Hindlimb muscle (tissue), 1 donor: ENCODE data around the gene NUDT22. TPM values are rescaled to one million over a fixed set of nuclear protein-coding genes. Genes with fewer than 3 reads are reported as not detected.
A peak's percentile ranks its signal among the peaks of the same experiment; 100 is the strongest.

Experiments
- DNase-seq: peaks from one replicate; pipeline ENCODE4 v3.0.0-alpha.2; 2013
- polyA plus RNA-seq: library from polyadenylated mRNA; unstranded; fragments of 120-200 nt; gene quantifications from one replicate; pipeline ENCODE4 v1.2.1, GENCODE V29; 2013; ENCODE audit not compliant: insufficient read length

The NUDT22 gene
- polyA plus RNA-seq, 1 donor, result 17.2 TPM

- no peak for DNase-seq
Observed at GRCh38 chr11:64206457-64207255, 19.4 kb upstream of the NUDT22 start, which contains the start of gene FERMT3. TSS of gene FERMT3 (plus strand) at chr11:64206721. CDS start at chr11:64207365, 644 bp downstream.

DNA sequence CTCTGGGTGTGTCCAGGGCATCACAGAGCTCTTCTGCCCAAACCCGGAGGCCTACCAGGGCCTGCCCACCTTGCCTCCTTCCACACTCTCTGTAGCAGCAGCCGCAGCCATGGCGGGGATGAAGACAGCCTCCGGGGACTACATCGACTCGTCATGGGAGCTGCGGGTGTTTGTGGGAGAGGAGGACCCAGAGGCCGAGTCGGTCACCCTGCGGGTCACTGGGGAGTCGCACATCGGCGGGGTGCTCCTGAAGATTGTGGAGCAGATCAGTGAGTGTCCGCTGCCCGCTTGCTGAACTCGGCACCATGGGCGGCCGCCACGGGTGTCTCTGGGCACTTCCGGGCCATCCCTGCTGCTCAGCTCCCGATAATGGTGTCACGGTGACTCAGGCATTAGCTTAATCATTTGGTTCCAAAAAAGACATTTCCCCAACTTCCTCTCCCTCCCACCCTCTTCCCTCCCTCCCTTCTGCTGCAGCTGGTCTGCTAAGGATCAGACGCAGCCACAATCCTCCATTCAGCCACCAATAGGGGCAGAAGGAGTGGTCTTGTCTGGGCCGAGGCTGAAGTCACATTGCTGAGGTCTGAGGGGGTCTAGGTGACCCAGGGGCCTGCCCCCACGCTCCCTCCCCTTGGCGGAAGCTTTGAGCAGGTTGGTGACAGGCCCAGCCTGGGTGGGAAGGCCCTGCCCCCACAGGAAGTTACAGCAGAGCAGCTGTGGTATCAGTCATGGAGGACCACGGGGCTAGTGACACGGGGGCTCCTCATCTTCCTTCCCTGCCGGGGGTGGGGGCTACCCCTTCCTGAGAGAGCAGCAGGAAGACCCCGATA is 18.6 kb upstream of the NUDT22 start:
- peak; percentile 74 for DNase-seq

GRCh38 chr11:64208086-64208795 is 17.8 kb upstream of the NUDT22 start:
- DNase-seq, result no peak

DNA sequence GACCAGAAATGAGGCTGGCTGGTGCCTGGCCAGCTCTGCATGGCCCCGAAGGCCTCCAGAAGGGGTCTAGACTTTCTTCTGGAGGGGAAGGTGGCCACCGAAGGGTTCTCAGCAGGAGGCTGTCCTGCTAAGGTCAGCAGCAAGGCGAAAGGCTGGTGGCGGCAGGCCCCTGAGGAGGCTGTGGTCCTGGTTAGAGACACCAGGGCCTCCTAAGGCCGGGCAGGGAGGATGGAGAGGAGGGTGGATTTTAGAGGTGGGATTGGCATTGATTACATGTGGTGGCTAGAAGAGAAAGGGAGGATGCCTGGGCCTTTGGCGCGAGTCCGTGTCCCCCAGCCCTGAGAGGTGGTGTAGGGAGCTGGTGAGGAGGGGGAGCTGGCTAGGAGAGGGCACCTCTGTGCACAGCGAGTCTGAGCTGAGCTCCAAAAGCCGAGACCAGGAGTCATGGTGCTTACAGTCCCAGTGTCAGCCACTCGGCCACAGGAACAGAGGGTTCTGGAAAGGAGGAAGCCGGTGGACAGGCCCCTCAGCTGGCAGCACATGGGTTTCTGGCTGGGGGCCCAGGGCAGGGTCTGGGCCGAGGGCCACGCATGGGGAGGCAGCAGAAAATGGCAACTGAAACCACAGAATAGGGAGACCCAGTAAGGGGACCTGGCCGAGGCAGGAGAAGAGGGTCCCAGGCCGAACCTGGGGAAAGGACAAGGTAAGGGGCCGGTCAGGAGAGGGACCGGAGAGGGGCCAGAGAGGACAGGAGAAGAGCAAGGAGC is 17.1 kb upstream of the NUDT22 start:
- no peak for DNase-seq

DNA sequence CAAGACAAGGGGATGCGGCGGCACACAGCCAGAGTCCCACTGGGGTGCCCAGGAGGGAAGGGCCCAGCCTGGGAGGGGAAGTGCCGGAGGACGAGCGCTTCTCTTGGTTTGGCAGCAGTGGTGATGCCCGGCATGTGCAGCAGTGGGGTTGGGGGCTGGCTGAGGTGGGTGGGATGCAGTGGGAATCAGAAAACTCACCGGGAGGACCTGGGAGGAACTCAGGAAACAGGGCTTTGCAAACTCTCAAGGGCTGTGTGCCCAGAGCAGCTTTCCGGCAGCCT is 16.6 kb upstream of the NUDT22 start:
- no peak for DNase-seq

- no peak for DNase-seq
Observed at GRCh38 chr11:64210301-64211020, 15.6 kb upstream of the NUDT22 start.

DNA sequence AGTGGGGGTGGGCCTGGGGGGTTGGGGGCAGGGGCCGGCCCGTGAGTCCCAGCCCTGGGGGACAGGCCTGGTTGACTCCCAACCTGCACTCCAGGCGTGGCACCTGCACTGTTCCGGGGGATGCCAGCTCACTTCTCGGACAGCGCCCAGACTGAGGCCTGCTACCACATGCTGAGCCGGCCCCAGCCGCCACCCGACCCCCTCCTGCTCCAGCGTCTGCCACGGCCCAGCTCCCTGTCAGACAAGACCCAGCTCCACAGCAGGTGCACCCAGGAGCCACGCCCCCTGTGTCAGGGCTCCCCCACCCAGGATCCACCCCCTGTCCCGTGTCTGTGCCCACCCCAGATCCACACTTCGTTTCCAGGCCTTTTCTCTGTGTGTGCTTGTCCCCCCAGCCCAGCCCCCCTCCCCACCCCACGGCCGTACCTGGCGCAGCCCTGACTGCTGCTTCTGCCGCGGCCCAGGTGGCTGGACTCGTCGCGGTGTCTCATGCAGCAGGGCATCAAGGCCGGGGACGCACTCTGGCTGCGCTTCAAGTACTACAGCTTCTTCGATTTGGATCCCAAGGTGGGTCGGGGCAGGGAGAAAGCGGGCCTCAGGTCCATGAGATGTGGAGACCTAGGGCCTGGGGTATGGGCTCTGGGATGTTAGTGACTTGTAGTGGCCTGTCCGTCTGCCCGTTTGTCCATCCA is 14.7 kb upstream of the NUDT22 start:
- no peak for DNase-seq

DNA sequence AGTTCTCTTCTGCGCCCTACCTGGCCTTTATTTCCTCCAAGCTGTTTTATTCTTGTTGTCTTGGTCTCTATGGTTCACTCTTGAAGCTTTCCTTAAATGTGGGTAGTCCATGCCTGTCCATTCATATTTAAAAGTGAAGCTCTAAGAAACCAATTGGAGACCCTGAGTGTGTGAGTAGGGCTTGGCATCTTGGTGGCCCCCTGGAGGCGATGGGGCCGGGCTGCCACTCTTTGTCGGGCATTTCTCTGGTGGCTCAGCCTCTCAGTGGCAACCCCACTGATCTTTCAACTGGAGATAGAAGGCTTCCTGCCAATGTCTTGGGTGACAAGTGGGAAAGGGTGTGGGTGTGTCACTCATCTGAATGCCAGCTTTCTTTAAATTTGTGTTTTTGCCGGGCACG is 9.2 kb upstream of the NUDT22 start:
- DNase-seq, result no peak

GRCh38 chr11:64218628-64219353 is 7.3 kb upstream of the NUDT22 start:
- DNase-seq, result no peak

DNA sequence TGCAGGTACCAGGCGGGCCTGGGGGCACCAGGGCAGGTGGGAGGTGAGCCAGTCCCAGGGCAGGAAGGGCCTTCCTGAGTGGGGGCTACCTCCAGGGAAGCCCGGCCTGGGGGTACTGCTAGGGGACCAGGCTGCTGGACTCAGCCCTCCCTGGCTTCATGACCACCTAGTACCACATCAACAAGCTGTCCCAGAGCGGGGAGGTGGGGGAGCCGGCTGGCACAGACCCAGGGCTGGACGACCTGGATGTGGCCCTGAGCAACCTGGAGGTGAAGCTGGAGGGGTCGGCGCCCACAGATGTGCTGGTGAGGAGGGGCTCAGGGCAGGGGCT is 6.8 kb upstream of the NUDT22 start:
- DNase-seq, result no peak

DNA sequence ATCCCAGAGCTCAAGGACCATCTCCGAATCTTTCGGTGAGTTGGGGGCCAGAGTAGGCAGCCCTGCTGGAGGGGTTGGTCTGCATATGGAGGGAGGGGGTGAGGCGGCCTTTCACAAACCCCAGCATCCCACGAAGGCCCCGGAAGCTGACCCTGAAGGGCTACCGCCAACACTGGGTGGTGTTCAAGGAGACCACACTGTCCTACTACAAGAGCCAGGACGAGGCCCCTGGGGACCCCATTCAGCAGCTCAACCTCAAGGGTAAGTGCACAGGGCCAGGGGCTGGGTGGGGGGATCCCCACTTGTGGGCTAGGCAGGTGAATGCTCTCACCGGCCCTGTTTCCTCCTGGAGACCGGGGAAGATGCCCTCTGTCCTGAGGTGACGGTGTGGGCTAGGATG is 6.3 kb upstream of the NUDT22 start:
- DNase-seq, result no peak

DNA sequence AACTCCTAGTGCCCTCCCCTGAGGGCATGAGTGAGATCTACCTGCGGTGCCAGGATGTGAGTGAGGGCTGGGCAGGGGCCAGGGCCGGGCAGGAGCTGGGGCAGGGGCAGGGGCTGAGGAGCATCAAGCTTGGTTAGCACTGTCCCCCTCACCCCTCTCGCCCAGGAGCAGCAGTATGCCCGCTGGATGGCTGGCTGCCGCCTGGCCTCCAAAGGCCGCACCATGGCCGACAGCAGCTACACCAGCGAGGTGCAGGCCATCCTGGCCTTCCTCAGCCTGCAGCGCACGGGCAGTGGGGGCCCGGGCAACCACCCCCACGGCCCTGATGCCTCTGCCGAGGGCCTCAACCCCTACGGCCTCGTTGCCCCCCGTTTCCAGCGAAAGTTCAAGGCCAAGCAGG is 5.8 kb upstream of the NUDT22 start:
- DNase-seq, result no peak

GRCh38 chr11:64220798-64221197 is 5.3 kb upstream of the NUDT22 start:
- no peak for DNase-seq

DNA sequence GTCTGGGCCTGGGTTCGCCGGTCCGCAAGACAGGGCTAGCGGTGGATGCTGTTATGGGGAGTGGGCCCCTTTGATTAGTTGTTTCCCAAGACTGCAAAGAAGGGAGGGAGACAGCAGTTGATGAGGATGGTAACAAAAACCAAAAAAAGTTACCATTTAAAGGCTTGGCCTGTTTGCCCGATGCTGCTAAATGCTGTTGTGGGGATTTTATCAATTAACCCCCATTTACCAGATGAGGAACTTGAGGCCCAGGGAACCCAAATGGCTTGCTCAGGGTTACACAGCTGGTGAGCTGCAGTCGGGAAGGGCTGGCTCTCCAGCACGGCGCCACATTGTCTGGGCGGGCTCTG is 3.4 kb upstream of the NUDT22 start:
- no peak for DNase-seq

- no peak for DNase-seq
Observed at GRCh38 chr11:64223001-64223651, 2.9 kb upstream of the NUDT22 start.

DNA sequence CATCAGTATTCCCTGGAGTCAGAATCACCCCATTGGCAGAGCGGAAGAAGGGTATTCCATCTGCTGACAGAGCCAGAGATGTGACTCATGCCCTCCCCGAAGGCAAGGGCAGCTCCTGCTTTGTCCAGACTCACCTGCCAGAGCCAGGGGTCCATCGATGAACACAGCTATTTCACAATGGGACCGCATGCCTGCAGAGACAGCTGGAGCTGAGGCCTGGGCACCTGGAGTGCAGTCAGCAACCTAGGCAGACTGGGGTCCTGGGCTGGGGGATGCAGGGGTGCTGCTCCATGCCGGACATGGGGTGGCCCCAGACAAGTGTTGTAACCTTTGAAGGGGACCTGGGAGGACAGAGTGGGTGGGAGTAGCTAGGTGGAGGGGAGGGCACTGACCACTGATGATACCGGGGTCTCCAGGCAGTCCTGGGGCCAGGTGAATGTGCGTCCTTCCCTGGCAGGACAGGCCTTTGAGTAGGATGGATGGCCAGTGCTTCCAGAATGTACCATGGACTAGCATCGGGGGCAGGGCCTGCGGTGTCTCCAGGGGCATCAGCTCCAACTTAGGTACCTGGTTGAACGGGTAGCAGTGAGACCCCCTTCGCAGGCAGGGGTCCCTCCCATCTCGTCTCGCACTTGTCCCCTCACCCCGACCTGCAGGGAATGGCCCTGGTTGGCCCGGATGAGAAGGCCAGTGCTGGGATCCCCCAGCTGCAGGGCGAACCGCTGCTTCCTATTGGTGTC is 1.8 kb upstream of the NUDT22 start:
- no peak for DNase-seq

- no peak for DNase-seq
Observed at GRCh38 chr11:64224891-64225607, 1.0 kb upstream of the NUDT22 start.

GRCh38 chr11:64226507-64227051 is 505 bp downstream of the NUDT22 start:
- DNase-seq, result no peak
